Mucosa of gallbladder (tissue), 1 donor: ENCODE results near the gene SPDYE4. TPM values are rescaled to one million over a fixed set of nuclear protein-coding genes. Genes with fewer than 3 reads are reported as not detected.
"Not testable (repeated sequence)": the region's sequence is repeated elsewhere in the genome, so short reads cannot be mapped to it uniquely, and the experiment has no call there.

ENCODE experiments used
- DNase-seq: peaks from one replicate; pipeline ENCODE4 v3.0.0-alpha.2; 2020; ENCODE audit warnings: low spot score
- total RNA-seq: library from RNA; stranded (reverse); gene quantifications from one replicate; pipeline ENCODE4 v1.2.1, GENCODE V29; 2021
- donor health status: DM: no; HTN: no; CAD: no.

The SPDYE4 gene
- not detected for total RNA-seq

GRCh38 chr17:8758137-8758596 lies at the start of gene SPDYE4:
Gene SPDYE4 (minus strand): TSS chr17:8758546. CDS start chr17:8758382, 164 bp downstream.
- no peak for DNase-seq

DNA sequence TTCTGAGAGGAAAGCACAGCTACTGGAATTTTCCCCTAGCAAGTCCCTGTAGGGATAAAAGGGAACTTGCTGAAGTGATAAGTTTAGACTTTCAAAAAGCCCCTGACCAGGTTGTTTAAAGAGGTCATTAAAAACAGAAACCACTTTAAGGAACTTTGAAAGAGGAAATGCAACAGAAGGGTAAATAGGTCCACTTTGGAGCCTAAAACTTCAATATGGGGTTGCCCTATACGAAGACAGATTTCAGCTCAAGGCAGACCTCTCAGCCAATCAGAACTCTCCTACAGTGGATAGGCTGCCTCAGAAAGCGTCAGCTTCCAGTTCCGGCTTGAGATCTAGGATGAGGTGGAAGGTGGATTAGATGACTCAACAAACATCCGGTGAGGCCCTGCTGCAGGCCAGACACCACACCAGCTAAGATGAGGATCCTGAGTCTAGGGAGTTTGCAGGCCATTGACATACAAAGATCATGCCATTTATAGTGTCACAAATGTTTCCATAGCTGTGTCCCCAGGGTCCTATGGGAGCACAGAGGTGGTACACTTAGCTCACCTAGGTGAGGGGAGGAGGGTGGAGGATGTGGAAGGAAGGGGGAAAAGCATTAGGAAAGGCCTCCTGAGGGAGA lies 48.7 kb upstream of the SPDYE4 start:
- no peak for DNase-seq

DNA sequence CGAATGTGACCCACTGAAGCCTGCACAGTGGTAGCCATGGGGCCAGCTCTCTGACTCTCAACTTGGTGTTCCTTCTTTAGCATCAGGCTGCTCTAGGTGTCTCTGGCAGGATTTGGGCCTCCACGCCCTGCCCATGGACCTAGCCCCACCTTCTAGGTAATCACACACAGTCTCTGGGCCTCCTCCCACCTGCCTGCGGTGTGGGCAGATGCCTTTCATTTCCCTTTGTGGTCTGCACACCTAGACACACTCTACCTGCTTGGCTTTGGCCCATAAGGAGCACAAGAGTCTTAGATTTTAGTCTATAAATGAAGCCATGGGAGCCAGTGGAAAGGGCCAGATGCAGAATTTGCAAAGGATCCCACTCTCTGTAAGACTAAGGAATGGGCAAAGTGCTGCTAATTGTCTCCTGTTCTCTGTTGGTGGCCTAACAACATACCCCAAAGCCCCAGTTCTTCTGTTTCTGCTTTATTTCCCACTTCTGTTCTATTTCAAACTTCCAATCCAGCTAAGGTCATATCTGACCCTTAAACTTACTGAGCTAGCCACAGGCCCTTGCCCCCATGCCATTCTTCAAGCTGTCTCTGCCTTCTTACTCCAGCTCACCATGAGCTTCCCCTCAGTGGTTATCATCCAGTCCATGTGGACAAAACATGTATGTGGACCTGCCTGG lies 48.0 kb upstream of the SPDYE4 start:
- no peak for DNase-seq

DNA sequence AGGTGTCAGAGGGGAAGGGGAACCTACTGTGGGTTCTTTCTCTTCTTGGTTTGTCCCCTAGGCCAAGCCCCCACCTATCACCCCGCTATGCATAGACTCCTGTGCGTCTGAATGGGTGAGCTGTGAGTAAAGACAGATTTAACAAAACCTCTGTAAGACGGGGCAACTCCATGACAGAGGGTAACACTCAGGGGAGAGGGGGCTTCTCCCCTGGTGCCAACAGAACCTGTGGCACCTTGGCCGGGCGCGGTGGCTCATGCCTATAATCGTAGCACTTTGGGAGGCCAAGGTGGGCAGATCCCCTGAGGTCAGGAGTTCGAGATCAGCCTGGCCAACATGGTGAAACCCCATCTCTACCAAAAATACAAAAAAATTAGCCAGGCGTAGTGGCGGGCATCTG lies 47.0 kb upstream of the SPDYE4 start:
- not testable (repeated sequence) for DNase-seq

- DNase-seq: no peak
These were observed 45.4 kb upstream of the SPDYE4 start for GRCh38 chr17:8803531-8804420.

GRCh38 chr17:8801135-8801840 lies 42.9 kb upstream of the SPDYE4 start:
- no peak for DNase-seq

- DNase-seq: no peak
These were observed 42.3 kb upstream of the SPDYE4 start for GRCh38 chr17:8800656-8801055.

DNA sequence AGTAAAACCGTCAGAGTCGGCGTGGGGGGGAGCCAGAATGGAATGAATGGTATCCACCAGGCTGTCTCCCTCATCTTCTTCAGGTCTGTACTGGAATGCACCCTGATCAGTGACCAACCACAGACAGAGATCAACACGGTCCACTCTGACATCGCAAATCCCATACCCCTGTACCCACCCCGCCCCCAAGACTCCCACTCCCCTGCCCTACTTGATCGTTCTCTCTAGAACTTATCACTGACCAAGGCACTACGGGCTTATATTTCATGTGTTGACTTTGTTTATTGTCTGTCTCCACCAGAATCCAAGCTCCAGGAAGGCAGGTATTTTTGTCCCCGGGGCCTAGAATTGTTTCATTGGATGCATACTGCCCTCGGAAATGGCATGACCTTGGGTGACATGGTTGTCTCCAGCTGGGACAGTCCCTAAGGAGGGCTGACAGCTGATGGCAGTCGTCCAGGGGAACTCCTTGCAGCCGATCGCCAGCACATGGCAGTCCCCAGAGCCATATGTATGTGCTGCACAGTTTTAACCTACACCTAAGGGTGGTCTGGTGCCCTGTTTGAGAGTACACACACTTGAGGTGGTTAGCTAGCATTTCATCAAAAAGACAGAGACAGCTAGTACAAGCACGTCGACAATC lies 41.3 kb upstream of the SPDYE4 start:
- no peak for DNase-seq

GRCh38 chr17:8798846-8799569 lies 40.7 kb upstream of the SPDYE4 start, which contains the start of gene MFSD6L:
Gene MFSD6L (minus strand): TSS chr17:8799365. CDS start chr17:8799120, 245 bp downstream.
- DNase-seq: peak; percentile 56

- no peak for DNase-seq
These were observed 40.0 kb upstream of the SPDYE4 start for GRCh38 chr17:8798176-8798845.

GRCh38 chr17:8797621-8798175 lies 39.4 kb upstream of the SPDYE4 start:
- no peak for DNase-seq

DNA sequence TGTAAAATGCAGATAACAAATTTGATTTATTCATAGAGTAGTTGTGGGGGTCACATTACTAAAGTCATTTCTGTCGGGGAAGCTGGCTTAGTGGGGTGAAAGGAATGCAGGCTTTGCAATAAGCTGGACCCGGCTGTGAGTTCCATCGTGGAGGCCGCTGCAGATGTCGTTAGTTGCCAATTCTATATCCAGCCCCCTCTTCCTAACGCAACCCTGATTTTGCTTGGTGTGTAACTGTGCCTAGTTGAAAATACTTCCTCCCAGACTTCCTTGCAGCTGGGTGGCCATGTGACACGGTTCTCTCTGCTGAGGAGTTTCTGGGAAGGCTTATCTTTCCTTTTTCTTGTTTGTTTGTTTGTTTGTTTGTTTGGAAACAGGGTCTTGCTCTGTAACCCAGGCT lies 36.3 kb upstream of the SPDYE4 start:
- DNase-seq: no peak

- no peak for DNase-seq
These were observed 35.3 kb upstream of the SPDYE4 start for GRCh38 chr17:8793649-8794048.

DNA sequence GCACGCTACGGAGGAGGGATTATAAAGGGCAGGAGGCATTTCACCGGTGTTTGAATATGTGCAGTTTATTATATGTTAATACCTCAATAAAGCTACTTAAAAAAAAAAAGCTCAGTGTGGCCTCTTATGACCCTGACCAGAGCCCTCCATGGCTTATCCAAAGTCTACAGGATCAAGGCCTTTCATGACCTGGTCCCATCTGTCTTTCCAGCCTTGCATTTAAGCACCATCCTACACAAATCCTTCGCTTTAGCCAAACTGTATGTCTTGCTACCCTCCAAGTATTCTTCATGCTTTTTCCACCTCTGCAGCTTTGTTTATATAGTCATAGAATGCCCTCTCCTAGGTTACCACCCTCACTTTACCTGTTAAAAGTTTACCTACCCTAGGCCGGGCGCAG lies 34.3 kb upstream of the SPDYE4 start:
- no peak for DNase-seq

- DNase-seq: no peak
These were observed 33.5 kb upstream of the SPDYE4 start for GRCh38 chr17:8791910-8792270.

DNA sequence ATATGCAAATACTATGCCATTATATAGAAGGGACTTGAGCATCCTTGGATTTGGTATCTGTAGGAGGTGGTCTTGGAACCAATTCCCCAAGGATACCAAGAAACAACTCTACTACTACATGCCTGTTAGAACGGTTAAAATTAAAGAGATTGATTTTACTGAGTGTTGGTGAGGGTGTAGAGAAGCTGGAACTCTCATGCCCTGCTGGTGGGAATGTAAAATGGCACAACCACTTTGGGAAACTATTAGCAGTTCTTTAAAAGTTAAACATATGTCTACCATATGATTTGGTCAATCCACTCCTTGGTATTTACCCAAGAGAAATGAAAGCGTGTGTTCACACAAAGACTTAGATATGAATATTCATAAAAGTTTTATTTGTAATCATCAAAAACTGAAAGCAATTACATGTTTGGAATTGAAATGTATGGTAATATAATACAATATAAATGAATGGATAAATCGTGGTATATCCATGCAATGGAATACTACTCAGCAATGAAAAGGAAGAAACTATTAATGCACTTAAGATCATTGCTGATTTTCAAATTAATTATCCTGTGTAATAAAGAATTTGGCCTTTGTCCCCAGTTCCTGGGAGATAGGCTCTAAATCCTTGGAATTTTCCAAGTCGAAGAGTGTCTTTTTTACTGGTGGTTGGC lies 33.0 kb upstream of the SPDYE4 start:
- no peak for DNase-seq

DNA sequence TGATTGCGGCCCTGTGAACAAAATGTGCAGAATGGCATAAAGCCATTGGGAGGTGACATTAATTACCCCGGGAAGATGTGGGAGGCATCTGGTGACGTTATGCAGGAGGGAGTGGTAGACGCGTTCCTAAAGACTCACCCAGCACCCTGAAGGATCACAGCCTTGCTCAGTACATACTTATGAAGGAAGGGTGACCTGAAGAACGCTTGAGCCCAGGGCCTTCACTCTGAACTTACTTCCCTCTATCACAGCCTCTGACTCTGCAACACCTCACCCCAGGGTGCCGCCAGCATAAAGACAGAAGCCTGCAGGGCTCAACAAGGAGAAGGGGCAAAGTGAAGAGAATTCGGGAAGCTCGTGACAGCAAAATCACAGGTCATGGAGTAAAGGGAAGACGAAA lies 31.4 kb upstream of the SPDYE4 start:
- no peak for DNase-seq

GRCh38 chr17:8788998-8789397 lies 30.7 kb upstream of the SPDYE4 start:
- no peak for DNase-seq
